RKO (cell line): Measurements from ENCODE around the gene LDB3.
A peak's percentile ranks its signal among the peaks of the same experiment; 100 is the strongest.

Experiments used
- DNase-seq: peaks from one replicate; pipeline ENCODE4 v3.0.0-alpha.2; 2016; ENCODE audit warnings: low spot score

Gene LDB3

GRCh38 chr10:86706401-86706841 is 38.1 kb downstream of the LDB3 start:
- DNase-seq, result no peak

GRCh38 chr10:86706977-86707376 is 38.7 kb downstream of the LDB3 start:
- DNase-seq, result no peak

- no peak for DNase-seq
Measured at GRCh38 chr10:86707505-86707904, 39.2 kb downstream of the LDB3 start.

GRCh38 chr10:86708068-86708782 is 39.9 kb downstream of the LDB3 start:
- no peak for DNase-seq

GRCh38 chr10:86708783-86709380 is 40.6 kb downstream of the LDB3 start:
- DNase-seq, result no peak

GRCh38 chr10:86709396-86710185 is 41.3 kb downstream of the LDB3 start:
- no peak for DNase-seq

- peak; percentile 87 for DNase-seq
Measured at GRCh38 chr10:86710987-86711512, 42.7 kb downstream of the LDB3 start.

GRCh38 chr10:86711513-86712316 is 43.4 kb downstream of the LDB3 start:
- DNase-seq, result peak; percentile 64

- peak; percentile 42 for DNase-seq
Measured at GRCh38 chr10:86712317-86712707, 44.0 kb downstream of the LDB3 start.

GRCh38 chr10:86715156-86715795 is 47.0 kb downstream of the LDB3 start:
- no peak for DNase-seq

- DNase-seq, result no peak
Measured at GRCh38 chr10:86715836-86716235, 47.5 kb downstream of the LDB3 start.

- no peak for DNase-seq
Measured at GRCh38 chr10:86716466-86716865, 48.2 kb downstream of the LDB3 start.

GRCh38 chr10:86718556-86718955 is 50.2 kb downstream of the LDB3 start:
- no peak for DNase-seq

GRCh38 chr10:86721232-86721631 is 52.9 kb downstream of the LDB3 start:
- DNase-seq, result no peak

- DNase-seq, result no peak
Measured at GRCh38 chr10:86723009-86723408, 54.7 kb downstream of the LDB3 start.

GRCh38 chr10:86724445-86724844 is 56.1 kb downstream of the LDB3 start:
- DNase-seq, result no peak

GRCh38 chr10:86725980-86726676 is 57.8 kb downstream of the LDB3 start:
- DNase-seq, result no peak

- no peak for DNase-seq
Measured at GRCh38 chr10:86726677-86726999, 58.3 kb downstream of the LDB3 start.

GRCh38 chr10:86727470-86727869 is 59.2 kb downstream of the LDB3 start:
- no peak for DNase-seq

GRCh38 chr10:86728056-86728455 is 59.7 kb downstream of the LDB3 start:
- no peak for DNase-seq

- no peak for DNase-seq
Measured at GRCh38 chr10:86729677-86730076, 61.4 kb downstream of the LDB3 start.
